T-helper 22 cell (primary cell): ENCODE data around the gene ABCA13.

Experiments
- DNase-seq: peaks from one replicate; pipeline ENCODE4 v3.0.0-alpha.2; 2020; ENCODE audit warnings: low read depth

ABCA13 gene

GRCh38 chr7:48518092-48518491 is 346.8 kb downstream of the ABCA13 start:
- DNase-seq = no peak

GRCh38 chr7:48522692-48523091 is 351.4 kb downstream of the ABCA13 start:
- no peak for DNase-seq

GRCh38 chr7:48525736-48526732 is 354.8 kb downstream of the ABCA13 start:
- DNase-seq = no peak

GRCh38 chr7:48528646-48529045 is 357.4 kb downstream of the ABCA13 start:
- no peak for DNase-seq

GRCh38 chr7:48537561-48537960 is 366.3 kb downstream of the ABCA13 start:
- no peak for DNase-seq

- DNase-seq = no peak
Measured at GRCh38 chr7:48540746-48541145, 369.5 kb downstream of the ABCA13 start.

GRCh38 chr7:48548667-48549066 is 377.4 kb downstream of the ABCA13 start:
- no peak for DNase-seq

- no peak for DNase-seq
Measured at GRCh38 chr7:48551652-48552051, 380.4 kb downstream of the ABCA13 start.

GRCh38 chr7:48563334-48563733 is 392.1 kb downstream of the ABCA13 start:
- DNase-seq = no peak

GRCh38 chr7:48575516-48575915 is 404.3 kb downstream of the ABCA13 start:
- DNase-seq = no peak

- DNase-seq = no peak
Measured at GRCh38 chr7:48587475-48587874, 416.2 kb downstream of the ABCA13 start.

- no peak for DNase-seq
Measured at GRCh38 chr7:48594349-48594748, 423.1 kb downstream of the ABCA13 start.

GRCh38 chr7:48595756-48596155 is 424.5 kb downstream of the ABCA13 start:
- no peak for DNase-seq

GRCh38 chr7:48610705-48611104 is 439.4 kb downstream of the ABCA13 start:
- no peak for DNase-seq

- DNase-seq = no peak
Measured at GRCh38 chr7:48611993-48612392, 440.7 kb downstream of the ABCA13 start.

- DNase-seq = no peak
Measured at GRCh38 chr7:48617508-48617907, 446.2 kb downstream of the ABCA13 start.

GRCh38 chr7:48617993-48618392 is 446.7 kb downstream of the ABCA13 start:
- no peak for DNase-seq

- no peak for DNase-seq
Measured at GRCh38 chr7:48621076-48621475, 449.8 kb downstream of the ABCA13 start.

- DNase-seq = no peak
Measured at GRCh38 chr7:48627164-48627563, 455.9 kb downstream of the ABCA13 start.

- DNase-seq = no peak
Measured at GRCh38 chr7:48628793-48629349, 457.6 kb downstream of the ABCA13 start.

- DNase-seq = no peak
Measured at GRCh38 chr7:48634116-48634632, 462.9 kb downstream of the ABCA13 start.

GRCh38 chr7:48635796-48636195 is 464.5 kb downstream of the ABCA13 start:
- no peak for DNase-seq

- no peak for DNase-seq
Measured at GRCh38 chr7:48636391-48637015, 465.2 kb downstream of the ABCA13 start.
